Endodermal cell (in vitro differentiated cells): Measurements from ENCODE around the gene C10orf95. TPM values are rescaled to one million over a fixed set of nuclear protein-coding genes. Genes with fewer than 3 reads are reported as not detected.

ENCODE experiments used
- DNase-seq: peaks from one replicate; pipeline ENCODE4 v3.0.0-alpha.2; 2017
- H3K27ac ChIP-seq: 2 replicates; pipeline ENCODE4 v1.5.1; 2013; ENCODE audit warnings: mild to moderate bottlenecking, low read depth, low read length, moderate library complexity
- H3K27me3 ChIP-seq: 2 replicates; pipeline ENCODE4 v1.6.1; 2013; ENCODE audit warnings: mild to moderate bottlenecking, low read length, moderate library complexity; ENCODE audit not compliant: insufficient read depth, control insufficient read depth, poor library complexity, severe bottlenecking
- H3K36me3 ChIP-seq: 2 replicates; pipeline ENCODE4 v1.7.0; 2013; ENCODE audit warnings: mild to moderate bottlenecking, low read length, moderate library complexity; ENCODE audit not compliant: control insufficient read depth, insufficient read depth
- H3K4me1 ChIP-seq: one replicate; pipeline ENCODE4 v1.7.0; 2013; ENCODE audit warnings: low read length; ENCODE audit not compliant: control insufficient read depth, insufficient read depth
- H3K4me3 ChIP-seq: 2 replicates; pipeline ENCODE4 v1.5.1; 2013; ENCODE audit warnings: mild to moderate bottlenecking, low read length, moderate library complexity
- H3K9ac ChIP-seq: 2 replicates; pipeline ENCODE4 v1.6.1; 2013; ENCODE audit warnings: mild to moderate bottlenecking, low read length, moderate library complexity; ENCODE audit not compliant: poor library complexity, severe bottlenecking; ENCODE audit errors: extremely low read depth
- H3K9me3 ChIP-seq: 2 replicates; pipeline ENCODE4 v1.6.1; 2013; ENCODE audit warnings: mild to moderate bottlenecking, low read length, moderate library complexity; ENCODE audit not compliant: control insufficient read depth
- H3K27ac Mint-ChIP-seq: 2 replicates; pipeline ENCODE4 v1.8.0; 2020; ENCODE audit warnings: mixed read lengths
- H3K27me3 Mint-ChIP-seq: 2 replicates; pipeline ENCODE4 v1.8.0; 2021; ENCODE audit warnings: mild to moderate bottlenecking, mixed read lengths; ENCODE audit not compliant: insufficient read depth
- H3K36me3 Mint-ChIP-seq: 2 replicates; pipeline ENCODE4 v1.8.0; 2020; ENCODE audit warnings: low read depth, mixed read lengths
- H3K4me1 Mint-ChIP-seq: 2 replicates; pipeline ENCODE4 v1.8.0; 2020; ENCODE audit warnings: mixed read lengths
- H3K4me3 Mint-ChIP-seq: 2 replicates; pipeline ENCODE4 v1.8.0; 2020; ENCODE audit warnings: mild to moderate bottlenecking, moderate library complexity, mixed read lengths
- H3K9me3 Mint-ChIP-seq: 2 replicates; pipeline ENCODE4 v1.8.0; 2020; ENCODE audit warnings: mild to moderate bottlenecking, mixed read lengths
- CTCF ChIP-seq: fragments of 200-600 bp; sonication (generic); conservative IDR thresholded peaks from 2 replicates; pipeline ENCODE4 v1.5.0; 2021; ENCODE audit warnings: antibody characterized with exemption, mild to moderate bottlenecking
- WGBS, 2 experiments: methylation state at CpG; one replicate each; pipeline versions ENCODE4 v1.1.5 to v1.1.7; 2013; ENCODE audit warnings: missing lambda C conversion rate in 2 of 2, mixed read lengths in 1 of 2; ENCODE audit not compliant: insufficient coverage in 1 of 2, insufficient read length in 1 of 2; 5-methylcytosine and 5-hydroxymethylcytosine counted together
- total RNA-seq, 2 donors: library from RNA; stranded (reverse); fragmentation: NEBNext Ultra II Directional in 1 of 2; extraction: Animal tissue kit (Norgen Biotek cat#: 25700) in 1 of 2; gene quantifications; 2 replicates in 1 of 2; 3 replicates in 1 of 2; pipeline ENCODE4 v1.2.1, GENCODE V29; 2021

Gene C10orf95
- total RNA-seq, 2 donors from 2014 or later: 0.35 to 0.93 TPM

GRCh38 chr10:102492344-102492939 is 41.1 kb upstream of the C10orf95 start:
- Mint-ChIP-seq H3K4me3 (no peak overlapping the region), H3K27ac (peak overlapping the region; percentile 18), H3K4me1 (peaks cover 4% of the 10 kb centered on the region), H3K9me3 (no peaks in the 10 kb centered on the region), H3K36me3 (peaks cover 42% of the 10 kb centered on the region), H3K27me3 (no peaks in the 10 kb centered on the region)
- Histone ChIP-seq H3K4me1 (no peaks in the 10 kb centered on the region), H3K36me3 (peaks cover 45% of the 10 kb centered on the region), H3K9me3 (no peaks in the 10 kb centered on the region), H3K27me3 (no peaks in the 10 kb centered on the region), H3K9ac (no peak overlapping the region), H3K27ac (no peak overlapping the region), H3K4me3 (no peak overlapping the region)
- DNase-seq: no peak
- TF ChIP-seq CTCF: no peak
- 89 to 100% methylated on average over 4 to 7 of the region's 7 CpGs for WGBS, 2 experiments

GRCh38 chr10:102491136-102491535 is 39.8 kb upstream of the C10orf95 start:
- Histone ChIP-seq H3K4me1 (no peaks in the 10 kb centered on the region), H3K36me3 (peaks cover 53% of the 10 kb centered on the region), H3K27ac (no peak overlapping the region), H3K4me3 (no peak overlapping the region), H3K9me3 (no peaks in the 10 kb centered on the region), H3K9ac (no peak overlapping the region), H3K27me3 (no peaks in the 10 kb centered on the region)
- 94 to 100% methylated on average over 4 of the region's 4 CpGs for WGBS, 2 experiments
- no peak for TF ChIP-seq CTCF
- no peak overlapping the region for H3K27ac Mint-ChIP-seq
- H3K9me3 Mint-ChIP-seq: no peaks in the 10 kb centered on the region
- H3K4me3 Mint-ChIP-seq: no peak overlapping the region
- DNase-seq: no peak
- no peaks in the 10 kb centered on the region for H3K27me3 Mint-ChIP-seq
- peaks cover 4% of the 10 kb centered on the region for H3K4me1 Mint-ChIP-seq
- peaks cover 47% of the 10 kb centered on the region for H3K36me3 Mint-ChIP-seq

GRCh38 chr10:102485093-102485784 is 33.9 kb upstream of the C10orf95 start:
- Histone ChIP-seq H3K27me3 (no peaks in the 10 kb centered on the region), H3K4me3 (no peak overlapping the region), H3K36me3 (peaks cover 97% of the 10 kb centered on the region), H3K9ac (no peak overlapping the region), H3K4me1 (no peaks in the 10 kb centered on the region), H3K27ac (no peak overlapping the region), H3K9me3 (no peaks in the 10 kb centered on the region)
- Mint-ChIP-seq H3K4me3 (no peak overlapping the region), H3K9me3 (no peaks in the 10 kb centered on the region), H3K27me3 (no peaks in the 10 kb centered on the region), H3K27ac (no peak overlapping the region), H3K4me1 (no peaks in the 10 kb centered on the region), H3K36me3 (peaks cover 79% of the 10 kb centered on the region)
- WGBS, 2 experiments: 94 to 97% methylated on average over 17 to 18 of the region's 18 CpGs
- TF ChIP-seq CTCF: no peak
- no peak for DNase-seq
